ENCODE measurements around the gene LRCH1.

Gene LRCH1

GRCh38 chr13:46526100-46526735 lies 26.8 kb upstream of the LRCH1 start:
- no peak for DNase-seq (ENCODE audit: low read depth)
- no peak for TF ChIP-seq CTCF (IDR thresholded peaks at IDR 0.05; ENCODE audit: control insufficient read depth, extremely low read depth, insufficient read depth)
- no peak overlapping the region for H3K4me3 ChIP-seq (ENCODE audit: low read depth, low read length)

GRCh38 chr13:46526740-46527139 lies 26.2 kb upstream of the LRCH1 start:
- no peak overlapping the region for H3K4me3 ChIP-seq (ENCODE audit: low read depth, low read length)
- TF ChIP-seq CTCF (IDR thresholded peaks at IDR 0.05; ENCODE audit: control insufficient read depth, extremely low read depth, insufficient read depth) = no peak
- DNase-seq (ENCODE audit: low read depth) = no peak

GRCh38 chr13:46527237-46527636 lies 25.7 kb upstream of the LRCH1 start:
- TF ChIP-seq CTCF (IDR thresholded peaks at IDR 0.05; ENCODE audit: control insufficient read depth, extremely low read depth, insufficient read depth) = no peak
- DNase-seq (ENCODE audit: low read depth) = no peak
- no peak overlapping the region for H3K4me3 ChIP-seq (ENCODE audit: low read depth, low read length)

- no peak overlapping the region for H3K4me3 ChIP-seq (ENCODE audit: low read depth, low read length)
- DNase-seq (ENCODE audit: low read depth) = no peak
- TF ChIP-seq CTCF (IDR thresholded peaks at IDR 0.05; ENCODE audit: control insufficient read depth, extremely low read depth, insufficient read depth) = no peak
Observed at GRCh38 chr13:46529216-46529919, 23.6 kb upstream of the LRCH1 start.

GRCh38 chr13:46530084-46530935 lies 22.7 kb upstream of the LRCH1 start:
- no peak for TF ChIP-seq CTCF (IDR thresholded peaks at IDR 0.05; ENCODE audit: control insufficient read depth, extremely low read depth, insufficient read depth)
- no peak for DNase-seq (ENCODE audit: low read depth)
- no peak overlapping the region for H3K4me3 ChIP-seq (ENCODE audit: low read depth, low read length)

GRCh38 chr13:46531953-46532352 lies 21.0 kb upstream of the LRCH1 start:
- TF ChIP-seq CTCF (IDR thresholded peaks at IDR 0.05; ENCODE audit: control insufficient read depth, extremely low read depth, insufficient read depth) = no peak
- H3K4me3 ChIP-seq (ENCODE audit: low read depth, low read length) = no peak overlapping the region
- no peak for DNase-seq (ENCODE audit: low read depth)

Measured in LNCaP clone FGC (cell line).